ENCODE data around the gene CRHBP.

Gene CRHBP

DNA sequence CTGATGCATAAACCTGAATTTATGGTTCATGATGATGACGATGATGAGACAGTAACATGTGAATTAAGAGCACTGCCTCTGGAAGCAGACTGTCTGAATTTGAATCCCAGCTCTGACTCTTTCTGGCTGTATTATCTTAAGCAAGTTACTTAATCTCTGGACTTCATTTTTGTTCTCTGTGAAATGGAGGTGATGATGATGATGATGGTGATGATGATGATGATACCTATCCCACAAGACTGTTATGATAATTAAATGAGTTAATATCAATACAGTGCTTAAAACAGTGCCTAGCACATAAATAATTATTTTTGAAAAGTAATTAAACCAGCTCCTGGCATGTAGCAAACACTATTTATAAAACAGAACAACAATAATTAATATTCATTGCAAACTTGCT, 64.1 kb downstream of the CRHBP start:
- DNase-seq = no peak

GRCh38 chr5:77017668-77018067, 64.8 kb downstream of the CRHBP start:
- DNase-seq = no peak

Measured in fibroblast of skin of back (primary cell).